Tibial nerve (tissue), 4 donors: Measurements from ENCODE around the gene FLRT2. TPM values are rescaled to one million over a fixed set of nuclear protein-coding genes. Genes with fewer than 3 reads are reported as not detected.
A peak's percentile ranks its signal among the peaks of the same experiment; 100 is the strongest.

Source experiments
- DNase-seq, 2 donors: peaks; one replicate each; pipeline ENCODE4 v3.0.0-alpha.2; 2019; ENCODE audit warnings: low spot score in 2 of 2
- H3K27ac ChIP-seq, 4 donors: fragments of 200-600 bp; sonication (generic) in 3 of 4; one replicate each; pipeline ENCODE4 v1.5.1; 2017 to 2019; ENCODE audit warnings: mild to moderate bottlenecking in 1 of 4
- H3K27me3 ChIP-seq, 2 donors: fragments of 200-600 bp; sonication (generic) in 1 of 2; one replicate each; pipeline versions ENCODE4 v1.5.1 to v1.6.0; 2017 to 2019
- H3K36me3 ChIP-seq, 3 donors: fragments of 200-600 bp; sonication (generic); one replicate each; pipeline ENCODE4 v1.5.1; 2018 to 2019
- H3K4me1 ChIP-seq, 4 donors: fragments of 200-600 bp; sonication (generic) in 3 of 4; one replicate each; pipeline ENCODE4 v1.5.1; 2017 to 2019
- H3K4me3 ChIP-seq, 4 donors: fragments of 200-600 bp; sonication (generic) in 3 of 4; one replicate each; pipeline ENCODE4 v1.5.1; 2017 to 2019; ENCODE audit warnings: mild to moderate bottlenecking in 1 of 4, moderate library complexity in 1 of 4
- H3K9me3 ChIP-seq, 4 donors: fragments of 200-600 bp; sonication (generic) in 3 of 4; one replicate each; pipeline ENCODE4 v1.5.1; 2017 to 2019
- EP300 ChIP-seq, 2 donors: sonication (generic); formaldehyde crosslinking; IDR thresholded peaks; one replicate each; pipeline ENCODE4 v1.6.1; 2017; ENCODE audit warnings: antibody characterized with exemption in 2 of 2, mild to moderate bottlenecking in 1 of 2
- POLR2A ChIP-seq, 2 donors: fragments of 450-650 bp; IDR thresholded peaks; one replicate each; pipeline ENCODE4 v1.6.1; 2017; ENCODE audit warnings: antibody characterized with exemption in 2 of 2, mild to moderate bottlenecking in 2 of 2, moderate library complexity in 2 of 2
- WGBS, 2 donors: methylation state at CpG; one replicate each; pipeline ENCODE4 v1.1.5; 2018; 5-methylcytosine and 5-hydroxymethylcytosine counted together
- total RNA-seq, 4 donors: library from RNA; depleted of rRNA; stranded (reverse); fragments of >200 nt; gene quantifications; one replicate each; pipeline ENCODE4 v1.1.0, GENCODE V29; 2016
- TF ChIP-seq, protein P1 (sequence below), 5 experiments: fragments of 200-600 bp in 3 of 5; fragments of 450-650 bp in 2 of 5; sonication (generic) in 3 of 5; IDR thresholded peaks; one replicate each; pipeline ENCODE4 v1.5.1; 2016 to 2019; ENCODE audit warnings: antibody characterized with exemption in 5 of 5, mild to moderate bottlenecking in 3 of 5, moderate library complexity in 2 of 5

Gene FLRT2
- total RNA-seq, 4 donors from 2014 or later, result 26.4 to 109 (median 71.6) TPM

DNA sequence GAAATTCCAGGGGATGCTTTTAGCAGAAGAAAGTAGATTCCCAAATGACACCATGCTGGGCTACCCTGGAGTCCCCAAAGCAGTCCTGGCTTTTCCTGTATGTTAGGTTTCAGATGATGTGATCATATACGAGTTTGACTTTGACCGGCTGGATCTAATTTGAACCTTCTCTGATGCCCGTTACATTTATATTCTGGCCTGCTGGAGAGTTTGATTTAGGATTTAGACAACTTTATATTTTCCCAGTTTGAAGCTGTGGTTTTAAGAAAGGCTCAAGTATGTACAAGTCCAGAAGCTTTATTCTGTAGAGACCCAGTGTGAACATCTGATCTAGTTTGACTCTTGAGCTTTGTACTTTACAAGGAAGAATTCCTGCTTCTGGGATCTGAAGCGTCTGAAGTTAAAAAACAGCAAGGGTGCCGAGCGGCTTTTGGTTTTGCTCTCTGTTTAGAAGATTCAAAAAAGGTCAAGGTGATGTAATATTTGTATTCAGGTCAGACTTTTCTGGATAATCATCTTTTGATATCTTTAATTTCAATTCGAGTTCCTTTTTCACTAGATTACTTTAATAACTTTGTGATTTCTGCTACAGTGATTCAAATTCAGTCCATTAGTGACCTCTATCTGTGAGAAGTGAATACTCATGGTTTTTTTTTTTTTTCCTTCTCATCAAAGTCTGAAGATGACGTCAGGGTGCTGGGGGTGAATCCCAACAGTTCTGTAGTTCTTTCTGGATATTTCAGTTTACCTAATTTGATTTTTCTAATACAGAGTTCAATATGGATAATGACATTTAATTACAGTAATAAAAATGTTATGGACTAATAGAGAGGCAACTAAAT lies 6.3 kb downstream of the FLRT2 start:
- H3K9me3 ChIP-seq, result no peaks in the 10 kb centered on the region
- WGBS, 2 donors, result 22 to 26% methylated on average over 8 of the region's 8 CpGs

DNA sequence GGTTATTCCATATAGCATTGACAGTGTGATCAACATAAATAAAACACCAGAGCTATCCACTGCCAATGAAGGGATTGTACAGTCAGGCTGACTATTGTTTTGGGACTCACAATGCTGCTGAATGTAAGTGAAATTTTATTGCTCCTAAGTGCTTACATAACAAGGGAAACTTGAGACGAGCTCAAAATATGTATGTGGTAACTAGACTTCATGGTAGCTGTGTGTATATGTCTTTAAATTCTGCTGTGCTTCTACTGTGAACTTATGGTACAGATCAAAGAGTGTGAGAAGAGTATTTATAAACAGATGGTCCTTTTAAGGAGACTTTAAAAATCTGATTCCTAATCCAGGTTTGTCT lies 6.9 kb downstream of the FLRT2 start:
- 14 to 25% methylated on average over 1 of the region's 1 CpG for WGBS, 2 donors
- TF ChIP-seq EP300 (IDR thresholded peaks at IDR 0.05) (no peak), POLR2A (IDR thresholded peaks at IDR 0.05) (no peak)
- TF ChIP-seq, protein P1, sequence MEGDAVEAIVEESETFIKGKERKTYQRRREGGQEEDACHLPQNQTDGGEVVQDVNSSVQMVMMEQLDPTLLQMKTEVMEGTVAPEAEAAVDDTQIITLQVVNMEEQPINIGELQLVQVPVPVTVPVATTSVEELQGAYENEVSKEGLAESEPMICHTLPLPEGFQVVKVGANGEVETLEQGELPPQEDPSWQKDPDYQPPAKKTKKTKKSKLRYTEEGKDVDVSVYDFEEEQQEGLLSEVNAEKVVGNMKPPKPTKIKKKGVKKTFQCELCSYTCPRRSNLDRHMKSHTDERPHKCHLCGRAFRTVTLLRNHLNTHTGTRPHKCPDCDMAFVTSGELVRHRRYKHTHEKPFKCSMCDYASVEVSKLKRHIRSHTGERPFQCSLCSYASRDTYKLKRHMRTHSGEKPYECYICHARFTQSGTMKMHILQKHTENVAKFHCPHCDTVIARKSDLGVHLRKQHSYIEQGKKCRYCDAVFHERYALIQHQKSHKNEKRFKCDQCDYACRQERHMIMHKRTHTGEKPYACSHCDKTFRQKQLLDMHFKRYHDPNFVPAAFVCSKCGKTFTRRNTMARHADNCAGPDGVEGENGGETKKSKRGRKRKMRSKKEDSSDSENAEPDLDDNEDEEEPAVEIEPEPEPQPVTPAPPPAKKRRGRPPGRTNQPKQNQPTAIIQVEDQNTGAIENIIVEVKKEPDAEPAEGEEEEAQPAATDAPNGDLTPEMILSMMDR (IDR thresholded peaks at IDR 0.05), result no peak
- Histone ChIP-seq H3K27ac (peak overlapping the region in 2 of 4 donors; percentile 76 to 91), H3K27me3 (peaks cover 0 to 10% of the 10 kb centered on the region in 2 donors), H3K4me1 (peaks cover 0 to 58% (median 5%) of the 10 kb centered on the region in 4 donors), H3K9me3 (no peaks in the 10 kb centered on the region), H3K36me3 (no peaks in the 10 kb centered on the region), H3K4me3 (peak overlapping the region in 1 of 4 donors; percentile 74)
- DNase-seq, result no peak

More for the DNA sequence above, 6.3 kb downstream of the FLRT2 start:
- Histone ChIP-seq H3K27me3 (peaks cover 0 to 10% of the 10 kb centered on the region in 2 donors), H3K4me1 (peaks cover 0 to 57% (median 5%) of the 10 kb centered on the region in 4 donors), H3K27ac (peak overlapping the region in 2 of 4 donors; percentile 76 to 91), H3K4me3 (peak overlapping the region in 3 of 4 donors; percentile 10 to 74 (median 11)), H3K36me3 (no peaks in the 10 kb centered on the region)
- no peak for DNase-seq
- TF ChIP-seq, protein P1 (IDR thresholded peaks at IDR 0.05), result peak in 4 of 5 experiments; percentile 19 to 57 (median 31)
- no peak for TF ChIP-seq EP300 (IDR thresholded peaks at IDR 0.05)

DNA sequence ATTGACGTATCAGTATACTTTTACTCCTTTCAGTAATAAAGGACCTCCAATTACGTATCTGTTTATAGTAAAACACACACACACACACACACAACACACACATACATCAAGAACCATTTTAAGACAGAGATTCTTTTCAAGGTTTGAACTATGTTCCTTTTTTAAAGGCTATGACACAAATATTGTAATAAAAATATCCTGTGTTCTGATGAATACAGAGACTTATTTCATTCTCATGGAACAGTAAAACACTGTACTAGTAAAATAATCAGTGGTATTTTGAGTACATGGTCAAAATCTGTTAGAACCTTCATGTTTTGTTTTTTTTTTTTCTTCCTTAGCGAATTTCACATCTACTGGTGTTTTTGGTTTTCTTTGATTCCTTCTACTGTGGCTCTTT lies 7.6 kb downstream of the FLRT2 start:
- no peak for DNase-seq
- H3K4me3 ChIP-seq, result peak overlapping the region in 1 of 4 donors; percentile 74
- TF ChIP-seq, protein P1 (IDR thresholded peaks at IDR 0.05), result no peak
- no peak for TF ChIP-seq POLR2A (IDR thresholded peaks at IDR 0.05)
- TF ChIP-seq EP300 (IDR thresholded peaks at IDR 0.05), result no peak
- H3K9me3 ChIP-seq, result no peaks in the 10 kb centered on the region
- H3K4me1 ChIP-seq, result peaks cover 0 to 54% (median 3%) of the 10 kb centered on the region in 4 donors
- no peaks in the 10 kb centered on the region for H3K36me3 ChIP-seq
- peaks cover 0 to 10% of the 10 kb centered on the region in 2 donors for H3K27me3 ChIP-seq
- H3K27ac ChIP-seq, result peak overlapping the region in 2 of 4 donors; percentile 33 to 91
- WGBS, 2 donors, result 29 to 34% methylated on average over 3 of the region's 3 CpGs

DNA sequence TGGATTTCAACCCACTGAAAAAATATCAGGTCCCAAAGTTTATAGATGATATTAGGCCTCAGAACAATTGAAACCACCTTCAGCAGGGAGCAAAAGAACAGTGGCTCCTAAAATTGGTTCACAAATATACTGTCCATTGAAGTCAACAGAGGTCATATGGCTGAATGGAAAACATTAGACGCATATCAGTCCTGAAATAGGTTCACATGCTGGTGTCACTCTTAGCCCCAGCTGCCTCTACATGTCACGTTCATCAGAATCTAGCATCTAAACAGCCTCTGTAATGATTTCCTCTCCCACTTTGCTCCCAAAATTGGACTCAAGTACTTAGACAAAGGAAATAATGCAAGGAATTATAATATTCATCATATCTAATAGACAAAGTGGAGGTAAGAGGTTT lies 8.7 kb downstream of the FLRT2 start:
- TF ChIP-seq, protein P1 (IDR thresholded peaks at IDR 0.05), result no peak
- TF ChIP-seq POLR2A (IDR thresholded peaks at IDR 0.05) (no peak), EP300 (IDR thresholded peaks at IDR 0.05) (no peak)
- Histone ChIP-seq H3K9me3 (no peaks in the 10 kb centered on the region), H3K4me3 (no peak overlapping the region), H3K4me1 (peaks cover 0 to 58% (median 0%) of the 10 kb centered on the region in 4 donors), H3K27me3 (no peaks in the 10 kb centered on the region), H3K27ac (peak overlapping the region in 2 of 4 donors; percentile 43 to 61), H3K36me3 (no peaks in the 10 kb centered on the region)
- 76 to 80% methylated on average over 2 of the region's 2 CpGs for WGBS, 2 donors
- DNase-seq, result no peak

DNA sequence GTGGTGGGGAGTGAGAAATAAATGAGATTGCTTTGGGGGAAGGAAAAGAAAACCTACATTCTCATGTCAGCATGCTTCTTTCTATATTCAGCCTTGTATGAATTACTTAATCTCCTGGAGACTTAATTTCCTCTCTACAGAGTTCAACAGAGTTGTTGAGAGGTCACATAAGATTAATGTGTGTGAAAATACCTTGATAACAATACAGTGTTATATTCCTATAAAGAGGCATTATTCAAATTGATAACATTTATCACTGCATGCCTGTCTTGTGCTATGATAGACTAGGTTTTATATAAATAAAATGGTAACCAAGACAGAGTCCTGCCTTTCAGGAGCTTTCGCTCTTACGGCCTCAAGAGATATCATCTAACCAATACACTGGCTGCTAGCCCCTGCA lies 9.6 kb downstream of the FLRT2 start:
- TF ChIP-seq POLR2A (IDR thresholded peaks at IDR 0.05) (no peak), EP300 (IDR thresholded peaks at IDR 0.05) (no peak)
- TF ChIP-seq, protein P1 (IDR thresholded peaks at IDR 0.05), result no peak

More for the DNA sequence above, 9.6 kb downstream of the FLRT2 start:
- Histone ChIP-seq H3K9me3 (no peaks in the 10 kb centered on the region), H3K27me3 (no peaks in the 10 kb centered on the region), H3K27ac (peak overlapping the region in 1 of 4 donors; percentile 61), H3K4me1 (peaks cover 0 to 60% (median 0%) of the 10 kb centered on the region in 4 donors), H3K4me3 (no peak overlapping the region), H3K36me3 (no peaks in the 10 kb centered on the region)
- 68 to 79% methylated on average over 2 of the region's 2 CpGs for WGBS, 2 donors
- DNase-seq, result no peak
